Renal cortical epithelial cell (primary cell): ENCODE results near the gene AKAP9. TPM values are rescaled to one million over a fixed set of nuclear protein-coding genes. Genes with fewer than 3 reads are reported as not detected.
"Not testable (repeated sequence)": the region's sequence is repeated elsewhere in the genome, so short reads cannot be mapped to it uniquely, and the experiment has no call there.

Experiments
- DNase-seq: peaks from one replicate; pipeline ENCODE4 v3.0.0-alpha.2; 2011; ENCODE audit warnings: low read depth
- total RNA-seq: library from RNA; depleted of rRNA; stranded (reverse); fragments of >200 nt; gene quantifications from 2 replicates; pipeline ENCODE4 v1.2.3, GENCODE V29; 2014

AKAP9 gene
- total RNA-seq, 1 donor from 2014 or later: 83.9 TPM

DNA sequence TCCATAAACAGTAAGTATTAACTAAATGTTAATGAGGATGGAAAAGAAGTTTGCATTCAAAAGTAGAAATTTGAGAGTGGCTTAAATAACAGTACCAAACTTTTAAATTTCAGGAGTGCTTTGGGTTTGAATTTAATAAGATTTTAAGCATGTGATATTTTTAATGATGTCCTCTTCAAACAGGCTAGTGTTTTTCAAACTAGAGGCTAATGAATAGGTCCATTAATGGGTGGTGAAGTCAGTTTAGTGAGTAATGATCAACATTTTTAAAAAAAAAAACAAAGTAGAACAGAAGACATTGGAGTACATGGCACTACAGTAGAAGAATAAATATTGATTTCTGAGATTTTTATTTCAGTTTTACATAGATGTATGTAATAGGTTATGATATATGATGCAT, 72.9 kb downstream of the AKAP9 start:
- DNase-seq: no peak

DNA sequence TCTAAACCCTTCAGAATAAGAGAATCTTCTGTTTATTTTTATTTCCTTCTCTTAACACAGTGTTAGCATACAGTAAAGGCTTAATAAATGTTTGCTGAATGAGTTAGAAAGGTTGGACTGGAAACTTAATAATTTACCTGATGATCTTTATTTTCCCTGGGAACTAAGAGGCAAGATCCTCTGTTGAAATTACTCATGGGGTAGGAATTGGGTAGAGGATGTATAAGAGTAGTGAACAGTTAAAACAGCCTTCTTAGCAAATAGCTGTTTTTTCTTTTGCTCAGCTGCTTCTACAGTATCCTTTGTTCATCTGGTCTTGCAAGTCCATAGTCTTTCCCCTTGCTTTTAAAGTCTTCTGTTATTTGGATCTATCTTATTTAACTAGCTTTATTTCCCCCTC, 80.0 kb downstream of the AKAP9 start:
- peak; percentile 86 for DNase-seq

DNA sequence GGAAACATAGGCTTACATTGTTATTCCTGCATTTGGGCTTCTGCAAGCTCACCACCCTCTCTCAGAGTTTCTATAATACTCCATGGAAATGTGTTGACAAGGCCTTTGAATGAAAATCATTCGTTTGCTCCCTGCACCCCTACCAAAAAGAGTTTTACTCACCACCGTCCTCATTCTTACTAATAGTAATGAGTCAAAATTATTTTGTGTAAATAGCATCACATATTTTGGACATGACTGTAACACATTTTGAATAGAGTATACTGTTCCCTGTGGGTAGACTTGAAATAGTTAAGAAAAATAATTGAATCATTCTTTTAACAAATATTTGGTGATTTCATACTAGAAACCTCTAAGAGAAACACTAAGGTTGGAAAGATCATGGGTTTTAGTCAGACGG, 84.6 kb downstream of the AKAP9 start:
- DNase-seq: peak; percentile 55

DNA sequence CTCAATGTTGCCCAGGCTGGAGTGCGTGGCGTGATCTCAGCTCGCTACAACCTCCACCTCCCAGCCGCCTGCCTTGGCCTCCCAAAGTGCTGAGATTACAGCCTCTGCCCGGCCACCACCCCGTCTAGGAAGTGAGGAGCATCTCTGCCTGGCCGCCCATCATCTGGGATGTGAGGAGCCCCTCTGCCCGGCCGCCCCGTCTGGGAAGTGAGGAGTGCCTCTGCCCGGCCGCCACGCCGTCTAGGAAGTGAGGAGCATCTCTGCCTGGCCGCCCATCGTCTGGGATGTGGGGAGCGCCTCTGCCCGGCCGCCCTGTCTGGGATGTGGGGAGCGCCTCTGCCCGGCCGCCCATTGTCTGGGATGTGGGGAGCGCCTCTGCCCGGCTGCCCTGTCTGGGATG, 86.0 kb downstream of the AKAP9 start:
- not testable (repeated sequence) for DNase-seq

DNA sequence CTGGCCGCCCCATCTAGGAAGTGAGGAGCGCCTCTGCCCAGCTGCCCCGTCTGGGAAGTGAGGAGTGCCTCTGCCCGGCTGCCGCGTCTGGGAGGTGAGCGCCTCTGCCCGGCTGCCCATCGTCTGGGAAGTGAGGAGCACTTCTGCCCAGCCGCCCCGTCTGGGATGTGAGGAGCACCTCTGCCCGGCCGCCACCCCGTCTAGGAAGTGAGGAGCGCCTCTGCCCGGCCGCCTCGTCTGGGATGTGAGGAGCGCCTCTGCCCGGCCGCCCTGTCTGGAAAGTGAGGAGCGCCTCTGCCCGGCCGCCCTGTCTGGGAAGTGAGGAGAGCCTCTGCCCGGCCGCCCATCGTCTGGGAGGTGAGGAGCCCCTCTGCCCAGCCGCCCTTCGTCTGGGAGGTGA, 86.5 kb downstream of the AKAP9 start:
- not testable (repeated sequence) for DNase-seq

DNA sequence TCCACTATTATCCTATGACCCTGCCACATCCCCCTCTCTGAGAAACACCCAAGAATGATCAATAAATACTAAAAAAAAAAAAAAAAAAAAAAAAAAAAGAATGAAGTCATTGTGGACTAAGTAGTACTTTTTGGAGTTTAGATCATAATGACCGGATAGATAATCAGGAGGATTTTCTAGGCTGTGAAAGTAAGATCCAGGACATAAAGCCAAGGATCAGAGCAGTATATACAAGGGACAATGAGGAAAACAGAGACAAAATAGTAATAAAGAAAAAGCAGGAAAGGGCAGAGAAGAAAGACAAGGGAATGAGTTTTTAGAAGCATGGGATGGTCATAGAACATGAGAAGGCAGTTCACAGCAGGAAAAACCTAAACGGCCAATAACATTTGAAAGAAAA, 87.6 kb downstream of the AKAP9 start:
- DNase-seq: no peak

DNA sequence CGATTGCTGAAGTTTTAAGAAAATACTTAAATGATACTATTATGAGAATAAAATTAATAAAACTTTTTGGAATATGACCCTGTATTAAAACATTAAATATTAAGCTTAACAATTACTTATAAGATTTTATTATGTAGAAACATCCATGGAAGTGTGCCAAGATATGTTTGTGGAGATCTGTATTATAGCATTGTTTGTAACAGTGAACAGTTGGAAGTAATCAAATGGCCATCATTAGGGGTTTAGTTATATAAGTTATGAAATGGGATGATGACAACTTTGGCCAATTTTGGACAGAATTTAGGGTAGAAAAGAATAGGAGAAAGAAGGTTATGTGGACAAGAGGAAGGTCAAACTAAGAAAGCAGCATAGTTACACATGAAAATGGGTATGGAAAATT, 88.0 kb downstream of the AKAP9 start:
- no peak for DNase-seq

DNA sequence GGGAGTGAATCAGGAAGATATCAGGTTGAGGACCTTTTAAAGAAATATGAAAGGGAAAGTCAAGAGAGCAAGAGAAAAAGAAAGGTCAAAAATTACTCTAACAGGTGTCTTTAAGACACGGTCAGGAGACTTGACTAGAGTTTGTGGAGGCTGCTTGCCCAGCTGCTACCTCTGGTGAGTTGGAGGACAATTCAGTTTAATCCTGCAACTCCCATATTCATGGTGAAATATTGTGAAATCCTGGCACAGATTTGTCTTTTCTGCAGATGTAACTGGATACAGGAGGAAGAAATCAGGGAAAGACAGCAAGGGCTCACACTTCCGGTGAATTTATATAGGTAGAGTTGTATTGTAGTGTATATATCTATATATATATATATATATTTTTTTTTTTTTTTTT, 93.5 kb downstream of the AKAP9 start:
- DNase-seq: no peak

DNA sequence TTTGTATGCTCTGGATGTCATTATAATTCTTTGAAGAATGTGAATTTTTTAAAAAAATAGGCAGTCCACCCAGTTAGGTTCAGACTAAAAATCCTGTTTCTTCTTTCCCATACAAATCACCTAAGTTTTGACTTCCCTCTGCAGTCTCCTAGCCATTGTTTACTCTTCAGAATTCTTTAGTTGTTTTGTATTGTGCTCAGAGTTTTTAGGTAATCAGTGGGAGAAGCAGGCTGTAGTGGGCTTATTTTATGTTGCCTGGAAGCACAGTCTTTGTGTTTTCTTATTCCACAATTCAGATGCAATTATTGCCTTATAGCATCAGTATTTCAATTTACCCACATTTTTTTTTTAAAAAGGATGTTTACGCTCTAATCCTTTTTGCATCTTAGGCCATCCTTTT, 94.9 kb downstream of the AKAP9 start:
- no peak for DNase-seq

DNA sequence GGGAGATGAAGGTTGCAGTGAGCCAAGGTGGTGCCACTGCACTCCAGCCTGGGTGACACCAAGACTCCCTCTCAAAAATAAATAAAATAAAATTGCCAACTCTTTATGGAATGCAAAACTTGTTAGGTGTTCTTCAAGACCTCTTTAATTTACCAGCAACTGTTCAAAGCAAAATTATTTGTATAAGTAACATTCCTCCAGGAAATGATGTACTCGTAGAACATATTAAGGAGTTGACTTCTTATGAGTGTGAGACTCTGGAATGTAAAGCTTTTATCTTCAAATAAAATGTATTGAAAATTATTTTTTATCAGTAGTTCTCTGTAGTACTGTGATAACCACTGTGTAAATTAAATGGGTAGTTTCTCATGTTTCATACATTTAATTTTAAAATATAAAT, 99.2 kb downstream of the AKAP9 start:
- DNase-seq: no peak

DNA sequence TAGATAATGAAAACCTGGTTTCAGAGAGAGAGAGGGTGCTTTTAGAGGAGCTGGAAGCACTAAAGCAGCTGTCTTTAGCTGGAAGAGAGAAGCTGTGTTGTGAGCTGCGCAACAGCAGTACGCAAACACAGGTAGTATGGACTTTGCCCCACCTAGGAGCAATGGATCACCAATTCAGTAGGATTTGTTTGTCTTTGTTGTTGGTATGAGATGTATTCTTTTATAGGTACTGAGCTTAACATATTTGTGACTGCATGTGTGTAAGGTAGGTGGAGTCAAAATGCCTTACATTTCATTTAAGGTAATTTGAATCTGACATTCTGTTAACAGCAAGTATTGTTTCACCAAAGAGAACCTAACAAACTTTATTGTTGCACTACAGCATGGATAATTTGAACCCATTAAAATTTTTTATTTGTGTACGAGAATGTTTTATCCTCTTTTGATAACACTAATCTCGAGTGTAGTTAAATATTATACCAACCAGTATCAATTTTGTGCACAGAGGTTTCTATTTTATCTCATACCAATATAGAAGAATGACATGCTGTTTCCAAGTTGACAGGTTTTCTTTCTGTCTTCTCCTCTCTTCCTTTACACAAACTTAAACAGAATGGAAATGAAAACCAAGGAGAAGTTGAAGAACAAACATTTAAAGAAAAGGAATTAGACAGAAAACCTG, 101.5 kb downstream of the AKAP9 start:
- DNase-seq: no peak

DNA sequence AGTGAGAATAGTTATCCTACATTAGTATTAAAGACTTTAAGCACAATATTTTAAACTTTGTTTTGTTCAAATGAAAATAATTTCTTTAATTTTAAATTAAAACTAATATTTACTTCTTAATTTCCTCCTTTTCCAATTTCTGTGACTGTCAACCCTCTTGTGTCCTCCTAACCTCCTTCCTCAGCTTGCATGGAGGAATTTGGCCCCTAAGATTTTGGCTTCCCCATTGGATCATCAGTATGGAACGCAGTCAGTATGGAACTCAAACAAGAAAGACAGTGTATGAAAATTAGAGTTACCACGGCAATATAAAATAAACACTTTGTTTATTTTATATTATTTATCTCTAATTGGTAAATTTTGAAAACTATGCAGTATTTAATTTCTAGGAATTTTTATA, 102.4 kb downstream of the AKAP9 start:
- no peak for DNase-seq

DNA sequence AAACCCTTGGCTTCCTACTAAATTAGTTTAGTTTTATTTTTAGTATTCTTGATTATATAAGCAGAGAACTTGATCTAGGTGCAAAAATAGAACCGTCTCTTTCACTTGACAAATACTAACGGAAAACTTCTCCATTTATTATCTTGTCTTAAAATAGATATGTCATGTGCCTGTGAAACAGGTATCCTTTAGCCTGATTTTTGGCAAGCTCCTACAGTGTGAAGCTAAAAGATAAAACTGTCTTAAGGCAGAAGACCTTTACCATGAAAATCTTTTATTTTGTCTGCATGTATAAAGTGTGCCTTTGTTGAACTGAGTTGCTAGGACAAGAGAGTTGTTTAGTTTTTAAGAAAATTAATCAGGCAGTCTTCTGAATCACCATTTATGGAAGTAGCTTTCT, 103.0 kb downstream of the AKAP9 start:
- no peak for DNase-seq

DNA sequence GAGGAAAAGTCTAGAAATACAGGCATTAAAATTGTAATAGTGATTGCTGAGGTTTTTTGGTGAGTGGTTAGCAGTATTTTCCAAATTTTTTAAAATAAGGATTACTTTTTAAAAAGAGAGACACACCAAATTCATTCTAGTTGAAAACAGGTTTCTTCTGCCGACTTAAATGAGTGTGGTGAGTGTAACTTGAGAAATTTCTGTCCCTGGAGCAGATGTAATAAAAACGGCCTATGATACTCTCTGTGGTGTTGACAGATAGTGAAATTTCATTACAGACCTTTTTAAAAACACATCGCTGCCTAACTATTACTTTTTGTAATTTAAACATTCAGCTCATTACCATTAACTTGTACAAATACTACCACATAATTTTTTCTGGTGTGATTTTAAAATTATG, 103.5 kb downstream of the AKAP9 start:
- DNase-seq: no peak

DNA sequence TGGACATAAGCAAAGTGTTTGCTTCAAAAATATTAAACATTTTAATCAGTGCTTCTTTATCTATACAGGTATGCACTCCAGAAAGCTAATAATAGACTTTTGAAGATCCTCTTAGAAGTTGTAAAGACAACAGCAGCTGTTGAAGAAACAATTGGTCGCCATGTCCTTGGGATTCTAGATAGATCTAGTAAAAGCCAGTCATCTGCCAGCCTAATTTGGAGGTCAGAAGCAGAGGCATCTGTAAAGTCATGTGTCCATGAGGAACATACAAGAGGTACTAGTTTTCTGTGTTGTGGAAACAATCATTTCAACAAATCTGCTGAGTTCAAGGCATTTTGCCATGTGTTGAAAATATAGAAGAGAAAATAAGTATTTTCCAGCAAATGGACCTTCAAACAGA, 104.3 kb downstream of the AKAP9 start:
- DNase-seq: no peak

DNA sequence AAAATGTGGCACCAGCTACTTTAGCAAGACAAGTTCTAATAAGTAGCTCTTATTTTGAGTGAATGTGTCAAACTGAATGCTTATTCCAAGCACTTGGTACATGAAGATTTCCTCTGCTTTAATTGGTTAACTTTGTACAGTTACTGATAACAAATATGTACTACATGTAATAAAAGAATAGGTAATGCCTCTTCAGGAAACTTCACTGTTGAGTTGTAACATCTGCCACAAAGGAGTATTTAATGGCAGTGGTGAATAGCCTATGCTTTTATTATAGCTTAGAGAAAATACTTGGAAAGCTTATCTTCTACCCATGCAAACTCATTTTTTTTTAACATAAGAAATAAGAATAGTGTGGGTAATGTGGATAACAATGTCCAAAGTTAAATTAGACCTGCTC, 111.0 kb downstream of the AKAP9 start:
- no peak for DNase-seq

DNA sequence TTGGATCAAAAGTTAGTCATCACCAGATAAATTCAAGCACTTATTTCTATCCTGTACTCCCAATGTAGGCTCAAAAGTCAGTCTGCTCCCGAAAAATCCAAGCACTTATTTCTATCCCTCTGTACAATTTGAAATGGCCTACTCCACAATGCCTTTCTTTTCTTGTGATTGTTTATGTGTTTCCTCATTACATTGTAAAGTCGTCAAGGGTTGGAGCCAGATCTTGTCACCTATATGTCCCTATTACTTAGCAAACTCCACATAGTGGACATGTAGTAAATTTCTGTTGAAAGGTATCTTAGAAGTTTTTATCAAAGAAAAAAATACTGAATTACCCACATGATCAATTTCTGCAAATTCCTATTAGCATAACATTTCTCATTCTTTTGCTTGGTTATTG, 111.5 kb downstream of the AKAP9 start:
- DNase-seq: no peak

DNA sequence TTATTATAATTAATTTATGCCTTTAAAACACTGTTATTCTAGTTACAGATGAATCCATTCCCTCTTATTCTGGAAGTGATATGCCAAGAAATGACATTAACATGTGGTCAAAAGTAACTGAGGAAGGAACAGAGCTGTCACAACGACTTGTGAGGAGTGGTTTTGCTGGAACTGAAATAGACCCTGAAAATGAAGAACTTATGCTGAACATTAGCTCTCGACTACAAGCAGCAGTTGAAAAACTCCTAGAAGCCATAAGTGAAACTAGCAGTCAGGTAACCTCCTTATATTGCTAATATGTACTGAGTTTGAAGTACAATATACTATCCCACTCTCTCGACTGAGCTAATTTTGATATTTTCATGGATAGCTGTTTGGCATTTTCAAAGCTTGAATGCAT, 112.0 kb downstream of the AKAP9 start:
- DNase-seq: no peak

DNA sequence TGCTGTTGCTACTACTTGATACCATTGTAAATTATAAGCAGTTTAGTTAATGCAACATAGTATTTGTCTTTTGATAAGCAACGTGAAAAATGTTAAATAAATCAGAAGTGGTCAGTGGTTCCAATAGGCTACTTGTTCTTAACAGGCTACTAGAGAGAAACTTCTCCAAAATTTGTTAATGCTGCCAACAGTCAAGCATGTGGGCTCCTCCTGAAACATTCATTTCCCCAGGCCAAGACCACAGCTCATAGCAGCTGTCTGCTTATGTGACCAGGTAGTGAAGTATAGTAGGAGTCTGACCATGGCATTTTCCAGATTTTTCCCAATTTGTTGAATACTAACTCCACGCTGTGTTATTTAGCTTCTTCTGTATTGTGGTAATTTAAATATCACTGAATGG, 112.7 kb downstream of the AKAP9 start:
- DNase-seq: no peak

DNA sequence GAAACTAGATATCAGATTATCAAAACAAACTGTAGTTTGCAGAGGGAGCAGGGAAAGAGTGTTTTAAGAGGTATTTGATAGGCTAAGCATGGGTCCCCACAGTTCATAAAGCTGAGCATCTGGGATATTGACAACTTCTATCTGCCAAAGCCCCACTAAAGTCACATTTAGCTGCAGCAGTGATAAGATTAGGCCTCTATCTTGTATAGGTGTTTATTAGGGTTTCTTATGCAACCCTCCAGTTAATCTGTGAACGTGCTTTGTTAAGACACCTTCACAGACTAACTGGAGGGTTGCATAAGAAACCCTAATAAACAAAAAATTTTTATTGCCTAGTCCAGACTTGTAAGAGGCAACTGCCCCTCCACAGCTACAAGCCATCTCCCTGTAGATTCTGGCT, 115.6 kb downstream of the AKAP9 start:
- DNase-seq: peak; percentile 33

DNA sequence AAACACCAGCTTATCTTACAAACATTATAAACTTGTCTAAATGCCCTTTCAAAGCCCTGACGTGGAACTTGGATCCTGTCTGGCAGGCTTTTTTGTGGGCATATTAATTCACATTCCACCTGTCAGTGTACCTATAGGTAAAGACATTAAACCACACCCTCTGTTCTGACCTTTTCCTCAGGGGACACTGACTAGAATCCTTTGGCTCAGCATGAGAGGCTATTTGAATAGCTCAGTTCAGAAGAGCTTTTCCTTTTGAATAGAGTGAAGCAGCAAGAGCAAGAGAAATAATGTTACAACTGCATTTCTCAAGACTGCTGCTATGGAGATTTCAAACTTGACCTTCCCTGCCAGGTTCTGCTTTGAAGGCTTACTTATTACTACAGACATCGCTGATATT, 116.7 kb downstream of the AKAP9 start:
- peak; percentile 63 for DNase-seq

DNA sequence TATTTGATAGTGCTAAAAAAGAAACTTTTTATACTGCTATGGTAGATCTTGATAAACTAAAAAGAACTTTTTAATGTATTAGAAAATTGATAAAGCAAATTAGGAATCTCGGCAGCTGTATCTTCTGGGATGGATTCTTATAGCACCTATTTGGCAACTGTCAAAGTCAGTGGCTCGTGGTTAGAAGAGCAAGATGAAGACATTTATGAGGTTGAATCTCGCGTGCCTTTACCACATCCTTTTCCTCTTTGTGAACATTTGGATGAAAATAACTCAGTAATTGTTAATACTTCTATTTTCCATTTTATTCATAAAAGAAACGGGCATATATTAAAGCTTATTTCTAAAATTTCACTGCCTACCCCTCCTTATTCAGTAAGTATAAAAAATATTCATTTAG, 117.4 kb downstream of the AKAP9 start:
- DNase-seq: no peak

DNA sequence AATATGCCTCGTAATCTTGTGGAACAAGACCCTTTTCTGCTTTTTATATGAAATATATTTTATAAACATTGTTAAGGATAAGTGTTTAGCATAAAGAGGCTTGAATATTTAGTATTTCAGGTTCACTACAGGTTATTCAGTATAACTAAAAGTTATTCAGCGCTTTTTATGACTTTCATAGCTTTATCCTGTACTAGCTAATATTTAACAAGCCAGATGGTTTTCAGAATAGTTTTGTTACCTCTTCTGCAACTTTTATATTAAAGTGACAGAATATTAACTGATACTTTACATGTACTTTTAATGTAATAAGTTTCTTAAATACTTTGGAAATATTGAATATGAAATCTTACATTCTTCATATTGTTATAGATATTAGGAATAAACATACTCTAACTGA, 118.2 kb downstream of the AKAP9 start:
- DNase-seq: no peak

DNA sequence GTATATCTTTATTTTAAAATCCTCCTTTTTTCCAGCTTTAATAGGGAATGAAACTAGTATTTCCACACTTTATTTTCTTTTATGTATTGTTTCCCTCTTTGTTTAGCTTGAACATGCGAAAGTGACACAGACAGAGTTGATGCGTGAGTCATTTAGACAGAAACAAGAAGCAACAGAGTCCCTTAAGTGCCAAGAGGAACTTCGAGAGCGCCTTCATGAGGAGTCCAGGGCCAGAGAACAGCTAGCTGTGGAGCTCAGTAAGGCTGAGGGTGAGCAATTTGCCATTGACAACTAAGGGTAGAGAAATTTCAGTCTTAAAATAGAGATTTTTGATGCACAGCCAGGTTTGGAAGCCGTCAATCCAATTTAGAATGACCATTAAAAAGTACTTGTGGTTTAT, 120.5 kb downstream of the AKAP9 start:
- DNase-seq: peak; percentile 23
